HK-2 (cell line): ENCODE results near the gene DAPK2.

Experiments used
- DNase-seq: peaks from one replicate; pipeline ENCODE4 v3.0.0-alpha.2; 2018; ENCODE audit not compliant: unreplicated experiment

Gene DAPK2

GRCh38 chr15:63893866-63894661, 152.2 kb downstream of the DAPK2 start:
- no peak for DNase-seq

- DNase-seq: no peak
Observed at GRCh38 chr15:63892794-63893441, 153.4 kb downstream of the DAPK2 start.

- DNase-seq: no peak
Observed at GRCh38 chr15:63891768-63892133, 154.5 kb downstream of the DAPK2 start.

- peak; percentile 67 for DNase-seq
Observed at GRCh38 chr15:63891079-63891767, 155.1 kb downstream of the DAPK2 start.

- DNase-seq: no peak
Observed at GRCh38 chr15:63890617-63891016, 155.7 kb downstream of the DAPK2 start.

- DNase-seq: no peak
Observed at GRCh38 chr15:63889831-63890230, 156.5 kb downstream of the DAPK2 start.

- DNase-seq: no peak
Observed at GRCh38 chr15:63888823-63889222, 157.5 kb downstream of the DAPK2 start.

GRCh38 chr15:63888146-63888545, 158.1 kb downstream of the DAPK2 start:
- no peak for DNase-seq

GRCh38 chr15:63887630-63888029, 158.7 kb downstream of the DAPK2 start:
- no peak for DNase-seq

- DNase-seq: no peak
Observed at GRCh38 chr15:63884953-63885352, 161.3 kb downstream of the DAPK2 start.

GRCh38 chr15:63881431-63881830, 164.9 kb downstream of the DAPK2 start:
- no peak for DNase-seq

GRCh38 chr15:63880744-63881143, 165.5 kb downstream of the DAPK2 start:
- DNase-seq: no peak

- no peak for DNase-seq
Observed at GRCh38 chr15:63879995-63880394, 166.3 kb downstream of the DAPK2 start.

GRCh38 chr15:63879211-63879610, 167.1 kb downstream of the DAPK2 start:
- no peak for DNase-seq

GRCh38 chr15:63877713-63878271, 168.5 kb downstream of the DAPK2 start:
- DNase-seq: no peak

- no peak for DNase-seq
Observed at GRCh38 chr15:63876085-63876662, 170.1 kb downstream of the DAPK2 start.

GRCh38 chr15:63874616-63875015, 171.7 kb downstream of the DAPK2 start:
- DNase-seq: no peak

GRCh38 chr15:63872759-63873510, 173.3 kb downstream of the DAPK2 start:
- no peak for DNase-seq

- peak; percentile 38 for DNase-seq
Observed at GRCh38 chr15:63870487-63871209, 175.6 kb downstream of the DAPK2 start.

- DNase-seq: no peak
Observed at GRCh38 chr15:63870043-63870394, 176.3 kb downstream of the DAPK2 start.
